GM12878 (cell line): ENCODE data around the gene PLSCR4. TPM values are rescaled to one million over a fixed set of nuclear protein-coding genes. Genes with fewer than 3 reads are reported as not detected.

Experiments
- ATAC-seq: fragments of 200-7000 bp; cut with Tn5 transposase; 3 replicates; pipeline ENCODE4 v1.9.1; 2020; ENCODE audit warnings: mild to moderate bottlenecking, moderate library complexity
- BruUV-seq: library from RNA; stranded (reverse); fragments of 400-500 nt; replicated peaks from 2 replicates; lab custom pipeline; 2021; lab: Mats Ljungman, UMichigan
- CTCF ChIA-PET: fragments of 300-600 bp; sonication (Branson Sonifier 250); formaldehyde crosslinking; extraction: SDS; loops from one replicate; lab custom pipeline; 2021; ENCODE audit warnings: inconsistent platforms; lab: Yijun Ruan, JAX
- POLR2A ChIA-PET: fragments of 350-600 bp; formaldehyde crosslinking; extraction: SDS; loops from one replicate; lab custom pipeline; 2021; ENCODE audit warnings: inconsistent platforms; lab: Charles Lee
- RAD21 ChIA-PET: fragments of 300-600 bp; sonication (Branson Sonifier 250); formaldehyde crosslinking; loops from one replicate; lab custom pipeline; 2023; ENCODE audit warnings: antibody characterized with exemption; ENCODE audit not compliant: unreplicated experiment; lab: Charles Lee
- SMC1A ChIA-PET: fragments of 300-600 bp; sonication (Branson Sonifier 250); formaldehyde crosslinking; loops from one replicate; lab custom pipeline; 2023; ENCODE audit not compliant: unreplicated experiment, uncharacterized antibody; lab: Charles Lee
- DNase-seq: peaks from one replicate; pipeline ENCODE4 v3.0.0-alpha.2; 2011; ENCODE audit warnings: low read depth, low spot score
- FAIRE-seq: peaks from 3 replicates; lab custom pipeline; 2011; peaks lifted over from hg19 to GRCh38; lab: Jason Lieb, UNC
- H2AFZ ChIP-seq: 2 replicates; pipeline ENCODE4 v1.6.0; 2011; ENCODE audit warnings: low read depth, low read length, control low read depth; ENCODE audit not compliant: control insufficient read depth
- H3K27ac ChIP-seq: 2 replicates; pipeline ENCODE4 v1.5.1; 2011; ENCODE audit warnings: control low read depth; ENCODE audit not compliant: control insufficient read depth, insufficient read depth
- H3K27me3 ChIP-seq, 2 experiments: replicated peaks in 1 of 2; 2 replicates each; pipeline versions ENCODE4 v1.6.0 to v1.6.1; 2011; ENCODE audit warnings: low read length in 1 of 2; ENCODE audit not compliant: control insufficient read depth in 2 of 2, insufficient read depth in 2 of 2
- H3K36me3 ChIP-seq, 2 experiments: 2 replicates each; pipeline ENCODE4 v1.5.1; 2011; ENCODE audit warnings: low read length in 1 of 2; ENCODE audit not compliant: control insufficient read depth in 2 of 2, insufficient read depth in 2 of 2
- H3K4me1 ChIP-seq: 2 replicates; pipeline ENCODE4 v1.6.1; 2011; ENCODE audit warnings: mild to moderate bottlenecking, low read length, moderate library complexity, mixed read lengths; ENCODE audit not compliant: control insufficient read depth, insufficient read depth
- H3K4me2 ChIP-seq: 2 replicates; pipeline ENCODE4 v1.6.0; 2011; ENCODE audit warnings: control low read depth; ENCODE audit not compliant: control insufficient read depth, insufficient read depth
- H3K4me3 ChIP-seq: fragments of 200-600 bp; sonication (generic); 2 replicates; pipeline ENCODE4 v1.5.1; 2016
- H3K79me2 ChIP-seq: 2 replicates; pipeline ENCODE4 v1.6.0; 2011; ENCODE audit warnings: low read length; ENCODE audit not compliant: control insufficient read depth, insufficient read depth
- H3K9ac ChIP-seq: 2 replicates; pipeline ENCODE4 v1.8.0; 2011; ENCODE audit warnings: low read length, control low read depth, mixed read lengths; ENCODE audit not compliant: control insufficient read depth, insufficient read depth
- H3K9me3 ChIP-seq: replicated peaks from 3 replicates; pipeline ENCODE4 v1.5.1; 2011; ENCODE audit warnings: mild to moderate bottlenecking, low read length; ENCODE audit not compliant: control insufficient read depth, insufficient read depth
- H4K20me1 ChIP-seq: 2 replicates; pipeline ENCODE4 v1.6.0; 2011; ENCODE audit not compliant: control insufficient read depth, insufficient read depth
- BCL11A ChIP-seq: IDR thresholded peaks from 2 replicates; pipeline ENCODE4 v1.6.1; 2011; ENCODE audit warnings: low read depth, low read length
- BMI1 ChIP-seq: fragments of 450-650 bp; IDR thresholded peaks from 2 replicates; pipeline ENCODE4 v1.6.1; 2016; ENCODE audit warnings: mild to moderate bottlenecking, moderate library complexity, borderline replicate concordance
- CHD2 ChIP-seq: IDR thresholded peaks from 2 replicates; pipeline ENCODE4 v1.6.1; 2011; ENCODE audit warnings: low read depth, low read length, improper control_type of control experiment, borderline replicate concordance
- IKZF1 ChIP-seq: fragments of 450-650 bp; conservative IDR thresholded peaks from 2 replicates; pipeline ENCODE4 v1.6.1; 2017; ENCODE audit warnings: antibody characterized with exemption, mild to moderate bottlenecking
- MAX ChIP-seq: IDR thresholded peaks from 2 replicates; pipeline ENCODE4 v1.6.1; 2012; ENCODE audit warnings: low read depth, low read length, improper control_type of control experiment
- MEF2B ChIP-seq: fragments of 450-650 bp; IDR thresholded peaks from 2 replicates; pipeline ENCODE4 v1.6.1; 2018; ENCODE audit warnings: mild to moderate bottlenecking, moderate library complexity; ENCODE audit not compliant: partially characterized antibody, poor library complexity, severe bottlenecking
- RAD21 ChIP-seq: IDR thresholded peaks from 2 replicates; pipeline ENCODE4 v1.6.1; 2011; ENCODE audit warnings: mild to moderate bottlenecking, low read depth, low read length, moderate library complexity; ENCODE audit not compliant: insufficient read depth
- RB1 ChIP-seq: fragments of 450-650 bp; formaldehyde crosslinking; IDR thresholded peaks from 2 replicates; pipeline ENCODE4 v1.6.1; 2017; ENCODE audit warnings: mild to moderate bottlenecking, borderline replicate concordance
- RFX5 ChIP-seq: IDR thresholded peaks from 2 replicates; pipeline ENCODE4 v1.6.1; 2011; ENCODE audit warnings: low read depth, low read length, improper control_type of control experiment
- TAF1 ChIP-seq: IDR thresholded peaks from 2 replicates; pipeline ENCODE4 v1.6.1; 2011; ENCODE audit warnings: mild to moderate bottlenecking, low read depth, low read length, borderline replicate concordance
- WGBS: methylation state at CpG from one replicate; pipeline ENCODE4 v1.1.6; 2016; ENCODE audit warnings: low lambda C conversion rate; ENCODE audit not compliant: insufficient replicate concordance, insufficient coverage; ENCODE audit errors: missing lambda C conversion rate; 5-methylcytosine and 5-hydroxymethylcytosine counted together
- in situ Hi-C: fragments of 300-500 bp; cut with MboI; formaldehyde crosslinking; loops from 9 replicates; pipeline ENCODE4 v1.14.3; 2018; ENCODE audit warnings: mixed read lengths
- intact Hi-C: fragments of 100-400 bp; cut with micrococcal nuclease; formaldehyde crosslinking; loops from one replicate; pipeline ENCODE4 v1.14.2; 2022; ENCODE audit not compliant: unreplicated experiment
- polyA plus RNA-seq, 11 experiments: library from polyadenylated mRNA; depleted of rRNA in 4 of 11; unstranded in 6 of 11; stranded (reverse) in 5 of 11; fragments of >200 nt; fragmentation: Nextera tagmentation in 4 of 11; fragmentation: Illumina TruSeq in 1 of 11; extraction: Ambion mirVana in 4 of 11; extraction: Trizol in 1 of 11; gene quantifications; 1 replicate in 1 of 11; 2 replicates in 10 of 11; pipeline versions ENCODE4 v1.2.1 to v1.2.3, GENCODE V29; 2011 to 2016; ENCODE audit warnings: inconsistent platforms in 2 of 11, missing spikeins in 2 of 11, low read depth in 1 of 11
- total RNA-seq, 4 experiments: library from RNA; depleted of rRNA in 3 of 4; stranded (reverse); fragments of >200 nt in 3 of 4; fragmentation: Illumina TruSeq in 1 of 4; extraction: Trizol in 1 of 4; gene quantifications; 2 replicates each; pipeline versions ENCODE4 v1.2.1 to v1.2.3, GENCODE V29; 2013 to 2021
- TF ChIP-seq, protein P1 (sequence below): IDR thresholded peaks from 2 replicates; pipeline ENCODE4 v1.6.1; 2011; ENCODE audit warnings: low read depth, low read length, improper control_type of control experiment, borderline replicate concordance

PLSCR4 gene
- total and polyA plus RNA-seq, 10 of the 15 experiments (the other 5 are each of a cell fraction or from before 2014, with no cell fraction given), result 0.02 TPM; not detected in 9

DNA sequence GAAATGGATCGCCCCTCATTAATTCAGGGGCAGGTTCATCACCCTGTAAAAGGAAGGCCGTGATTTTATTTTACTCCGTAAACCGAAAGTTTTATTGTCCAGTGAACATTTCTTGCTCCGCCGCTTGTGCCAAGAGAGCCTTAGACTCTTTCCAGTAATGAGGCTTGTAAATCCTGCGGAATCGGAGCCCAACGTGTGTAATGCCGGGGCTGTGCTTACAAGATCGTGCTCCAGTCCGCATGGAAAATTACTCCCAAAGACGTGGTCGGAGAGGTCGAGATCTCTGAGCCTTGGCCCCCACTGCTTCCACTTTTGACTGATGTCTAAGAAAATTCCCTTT lies 89.3 kb downstream of the PLSCR4 start:
- BruUV-seq, result no TSS peak
- Histone ChIP-seq H3K9me3 (no peaks in the 10 kb centered on the region), H4K20me1 (no peaks in the 10 kb centered on the region), H3K27me3 (peaks cover 5 to 11% of the 10 kb centered on the region in 2 experiments), H3K79me2 (no peaks in the 10 kb centered on the region), H3K4me3 (no peak overlapping the region), H2AFZ (no peak overlapping the region), H3K4me1 (no peaks in the 10 kb centered on the region), H3K36me3 (no peaks in the 10 kb centered on the region), H3K4me2 (no peak overlapping the region), H3K9ac (no peak overlapping the region), H3K27ac (no peak overlapping the region)
- DNase-seq (no peak), FAIRE-seq (no peak), ATAC-seq (no peak)
- SMC1A ChIA-PET, result no interaction called here
- POLR2A ChIA-PET, result no interaction called here
- in situ Hi-C loops (no loop called here), intact Hi-C loops (no loop called here)
- RAD21 ChIA-PET, result no interaction called here
- TF ChIP-seq MAX, result no peak
- TF ChIP-seq MEF2B, result no peak
- no peak for TF ChIP-seq RB1
- 37% methylated on average over 15 of the region's 15 CpGs for WGBS
- CTCF ChIA-PET, result no interaction called here

GRCh38 chr3:146160964-146161662 lies 89.8 kb downstream of the PLSCR4 start, which contains the start of gene PLOD2:
TSS of gene PLOD2 (minus strand) at chr3:146161184. CDS start at chr3:146160989, 195 bp downstream.
- H3K4me2 ChIP-seq, result no peak within 1 kb of the TSS
- DNase-seq, result no peak
- WGBS, result 50% methylated on average over 58 of the region's 74 CpGs
- ChIA-PET RAD21 (no interaction called here), POLR2A (no interaction called here), SMC1A (no interaction called here), CTCF (no interaction called here)
- no peaks in the 10 kb centered on the region for H3K36me3 ChIP-seq
- H4K20me1 ChIP-seq, result no peaks in the 10 kb centered on the region
- H3K9ac ChIP-seq, result no peak within 1 kb of the TSS
- intact Hi-C loops, result no loop called here
- no peaks in the 10 kb centered on the region for H3K9me3 ChIP-seq
- no peak within 1 kb of the TSS for H3K27ac ChIP-seq
- FAIRE-seq, result no peak
- H3K4me3 ChIP-seq, result no peak within 1 kb of the TSS
- H3K27me3 ChIP-seq, result peaks cover 5 to 11% of the 10 kb centered on the region in 2 experiments
- in situ Hi-C loops, result no loop called here
- H3K79me2 ChIP-seq, result no peaks in the 10 kb centered on the region
- no peaks in the 10 kb centered on the region for H3K4me1 ChIP-seq
- BruUV-seq, result no TSS peak
- TF ChIP-seq BMI1 (no peak), RFX5 (no peak), TAF1 (no peak), RAD21 (no peak), CHD2 (0 out of 2 replicates have a peak, but pooled peaks have one; percentile 20), BCL11A (no peak), IKZF1 (no peak)
- TF ChIP-seq, protein P1, sequence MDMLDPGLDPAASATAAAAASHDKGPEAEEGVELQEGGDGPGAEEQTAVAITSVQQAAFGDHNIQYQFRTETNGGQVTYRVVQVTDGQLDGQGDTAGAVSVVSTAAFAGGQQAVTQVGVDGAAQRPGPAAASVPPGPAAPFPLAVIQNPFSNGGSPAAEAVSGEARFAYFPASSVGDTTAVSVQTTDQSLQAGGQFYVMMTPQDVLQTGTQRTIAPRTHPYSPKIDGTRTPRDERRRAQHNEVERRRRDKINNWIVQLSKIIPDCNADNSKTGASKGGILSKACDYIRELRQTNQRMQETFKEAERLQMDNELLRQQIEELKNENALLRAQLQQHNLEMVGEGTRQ, result no peak
- no peak within 1 kb of the TSS for H2AFZ ChIP-seq
- peak; percentile 56 for ATAC-seq
